Epithelial cell of alveolus of lung (primary cell): ENCODE results near the gene OR8H2. TPM values are rescaled to one million over a fixed set of nuclear protein-coding genes. Genes with fewer than 3 reads are reported as not detected.

ENCODE experiments used
- total RNA-seq: library from RNA; depleted of rRNA; stranded (reverse); fragments of >200 nt; gene quantifications from 2 replicates; pipeline ENCODE4 v1.2.1, GENCODE V29; 2015

OR8H2 gene
- total RNA-seq: not detected in 2 replicates

GRCh38 chr11:56103210-56103737, at the start of gene OR8H2:
TSS of gene OR8H2 (plus strand) at chr11:56103687. CDS start at chr11:56105043, 1,356 bp downstream.

GRCh38 chr11:56093008-56093407, 10.5 kb upstream of the OR8H2 start, which contains the start of gene OR8I2:
TSS of gene OR8I2 (plus strand) at chr11:56093308. CDS start at chr11:56093308, 0 bp downstream.

GRCh38 chr11:56122073-56122472, 18.6 kb downstream of the OR8H2 start, which contains the start of gene OR8H3:
TSS of gene OR8H3 (plus strand) at chr11:56122373. CDS start at chr11:56122373, 0 bp downstream.

GRCh38 chr11:56140151-56140661, 36.7 kb downstream of the OR8H2 start, which contains the start of gene OR8J3:
TSS of gene OR8J3 (minus strand) at chr11:56140201. CDS start at chr11:56137718, 2,483 bp downstream.

Other genes starting within 250 kb of the OR8H2 start
- not detected in 2 replicates for gene TRIM51, start 220.4 kb upstream of the OR8H2 start, total RNA-seq
- gene OR5W2, start 189.1 kb upstream of the OR8H2 start, total RNA-seq: not detected in 2 replicates
- gene OR5I1, start 167.3 kb upstream of the OR8H2 start, total RNA-seq: not detected in 2 replicates
- not detected in 2 replicates for gene OR10AG1, start 133.7 kb upstream of the OR8H2 start, total RNA-seq
- gene OR5F1, start 109.1 kb upstream of the OR8H2 start, total RNA-seq: not detected in 2 replicates
- gene OR5AS1, start 76.0 kb upstream of the OR8H2 start, total RNA-seq: not detected in 2 replicates
- gene OR8I2, start 10.4 kb upstream of the OR8H2 start, total RNA-seq: not detected in 2 replicates
- gene OR8H3, start 18.7 kb downstream of the OR8H2 start, total RNA-seq: not detected in 2 replicates
- gene OR8J3, start 36.5 kb downstream of the OR8H2 start, total RNA-seq: not detected in 2 replicates
- gene OR8K5, start 56.6 kb downstream of the OR8H2 start, total RNA-seq: not detected in 2 replicates
- not detected in 2 replicates for gene OR5J2, start 72.9 kb downstream of the OR8H2 start, total RNA-seq
- not detected in 2 replicates for gene OR5T2, start 130.6 kb downstream of the OR8H2 start, total RNA-seq
- not detected in 2 replicates for gene OR5T3, start 148.6 kb downstream of the OR8H2 start, total RNA-seq
- gene OR5T1, start 170.5 kb downstream of the OR8H2 start, total RNA-seq: not detected in 2 replicates
- not detected in 2 replicates for gene OR8H1, start 188.6 kb downstream of the OR8H2 start, total RNA-seq
- not detected in 2 replicates for gene OR8K3, start 211.5 kb downstream of the OR8H2 start, total RNA-seq
- gene OR8K1, start 242.4 kb downstream of the OR8H2 start, total RNA-seq: not detected in 2 replicates